Ammon's horn (tissue), 1 donor: Measurements from ENCODE around the gene NABP1.
A peak's percentile ranks its signal among the peaks of the same experiment; 100 is the strongest.

Source experiments
- DNase-seq: peaks from one replicate; pipeline ENCODE4 v3.0.0-alpha.2; 2016; ENCODE audit warnings: low spot score

The NABP1 gene

DNA sequence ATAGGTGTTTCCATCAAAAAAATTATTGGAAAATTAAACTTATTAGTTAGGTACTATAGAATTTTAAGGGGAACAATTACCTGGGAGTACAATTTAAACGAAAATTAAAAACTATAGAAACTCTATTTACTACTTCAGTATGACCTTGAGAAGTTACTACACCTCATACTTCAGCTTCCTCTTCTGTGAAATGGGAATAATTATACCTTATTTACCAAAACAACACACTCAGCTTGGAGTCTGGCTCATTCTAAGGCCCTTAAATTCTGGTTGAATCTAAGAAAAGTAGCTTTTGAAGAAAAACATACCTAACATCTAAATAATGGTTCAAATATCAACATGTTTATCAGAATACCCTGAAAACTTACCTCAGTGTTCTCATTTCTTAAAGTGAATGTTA, 2.7 kb downstream of the NABP1 start:
- DNase-seq = no peak

DNA sequence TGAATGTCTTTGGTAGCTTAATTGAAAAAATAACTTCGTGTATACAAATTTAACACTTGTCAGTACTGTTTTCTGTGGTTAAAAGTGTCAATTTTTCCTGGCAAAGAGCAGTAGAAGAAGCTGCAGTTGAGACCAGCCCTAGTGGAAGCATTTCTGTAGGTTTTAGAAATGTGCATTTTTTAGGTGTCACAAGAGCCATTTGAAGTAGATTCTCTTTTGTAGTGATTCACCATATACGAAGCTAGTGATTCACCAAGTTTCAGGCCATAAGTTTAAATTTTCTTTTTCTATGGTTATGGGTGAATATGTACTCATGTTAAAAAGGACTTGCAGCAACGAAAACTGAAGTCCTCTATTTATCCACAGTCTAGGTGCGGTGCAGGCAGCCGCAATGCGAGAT, 4.2 kb downstream of the NABP1 start:
- no peak for DNase-seq

- no peak for DNase-seq
Measured at GRCh38 chr2:191686066-191686465, 8.1 kb downstream of the NABP1 start.

- DNase-seq = no peak
Measured at GRCh38 chr2:191686729-191687128, 8.8 kb downstream of the NABP1 start.

DNA sequence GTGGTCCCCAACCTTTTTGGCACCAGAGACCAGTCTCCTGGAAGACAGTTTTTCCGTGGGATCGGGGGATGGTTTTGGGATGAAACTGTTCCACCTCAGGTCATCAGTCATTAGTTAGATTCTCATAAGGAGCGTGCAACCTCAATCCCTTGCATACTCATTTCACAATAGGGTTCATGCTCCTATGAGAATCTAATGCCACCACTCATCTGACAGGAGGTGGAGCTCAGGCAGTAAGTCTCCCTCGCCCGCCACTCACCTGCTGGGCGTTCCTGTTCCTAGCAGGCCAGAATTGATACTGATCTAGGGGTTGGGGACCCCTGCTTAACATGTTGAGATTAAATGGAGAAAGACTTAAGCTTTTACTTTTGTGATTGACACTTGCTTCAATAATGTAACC, 9.9 kb downstream of the NABP1 start:
- DNase-seq = no peak

DNA sequence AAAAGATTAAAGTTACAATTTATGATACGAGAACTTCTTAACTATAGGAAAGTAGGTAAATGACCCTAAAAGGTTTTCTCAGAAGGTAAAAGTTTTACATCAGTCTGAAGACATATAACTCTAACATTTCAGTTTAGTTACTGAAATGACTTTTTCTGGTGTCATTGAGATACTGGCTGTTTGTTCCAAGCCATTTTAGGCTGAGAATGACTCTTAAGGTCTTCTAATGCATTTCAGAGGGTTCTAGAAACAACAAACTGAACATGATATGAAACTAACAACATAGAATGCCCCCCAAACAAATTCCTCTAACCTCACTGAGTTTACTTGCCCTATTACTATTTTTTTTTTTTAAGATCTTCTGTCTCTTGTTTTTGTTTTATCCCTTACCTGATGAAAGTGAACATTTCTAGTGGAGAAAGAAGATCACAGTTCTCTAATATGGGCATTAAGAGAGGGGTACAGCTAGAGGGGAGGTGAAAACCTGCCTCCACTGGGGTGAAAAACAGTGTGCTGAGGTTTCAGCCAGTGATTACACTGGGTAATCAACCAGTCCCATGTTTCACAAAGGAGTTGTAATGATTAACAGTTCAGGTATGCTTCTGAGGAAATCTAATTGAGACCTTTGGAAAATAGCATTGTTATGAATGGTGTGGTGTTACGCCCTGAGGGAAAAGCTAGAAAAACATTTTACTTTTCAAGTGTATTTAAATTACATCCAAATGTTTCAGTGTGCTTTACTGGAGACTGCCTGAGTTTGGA, 11.2 kb downstream of the NABP1 start:
- DNase-seq = no peak

DNA sequence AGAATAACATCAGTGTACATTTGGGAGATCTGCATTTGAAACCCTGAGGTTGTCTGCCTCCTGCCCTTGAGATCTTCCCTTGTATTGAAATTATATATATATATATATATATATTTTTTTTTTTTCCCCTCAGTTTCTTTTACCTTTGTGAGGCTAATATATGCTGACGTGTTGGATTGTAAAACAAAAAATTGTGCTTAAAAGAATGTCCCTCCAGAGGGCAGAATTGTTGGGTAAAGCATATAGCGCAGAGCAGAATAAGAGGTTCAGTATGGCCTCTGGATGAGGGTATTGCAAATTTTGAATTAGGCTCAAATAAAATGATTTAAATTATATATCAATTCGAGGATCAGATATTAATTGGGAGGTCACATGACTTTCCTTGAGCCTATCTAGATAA, 12.4 kb downstream of the NABP1 start:
- DNase-seq = no peak

DNA sequence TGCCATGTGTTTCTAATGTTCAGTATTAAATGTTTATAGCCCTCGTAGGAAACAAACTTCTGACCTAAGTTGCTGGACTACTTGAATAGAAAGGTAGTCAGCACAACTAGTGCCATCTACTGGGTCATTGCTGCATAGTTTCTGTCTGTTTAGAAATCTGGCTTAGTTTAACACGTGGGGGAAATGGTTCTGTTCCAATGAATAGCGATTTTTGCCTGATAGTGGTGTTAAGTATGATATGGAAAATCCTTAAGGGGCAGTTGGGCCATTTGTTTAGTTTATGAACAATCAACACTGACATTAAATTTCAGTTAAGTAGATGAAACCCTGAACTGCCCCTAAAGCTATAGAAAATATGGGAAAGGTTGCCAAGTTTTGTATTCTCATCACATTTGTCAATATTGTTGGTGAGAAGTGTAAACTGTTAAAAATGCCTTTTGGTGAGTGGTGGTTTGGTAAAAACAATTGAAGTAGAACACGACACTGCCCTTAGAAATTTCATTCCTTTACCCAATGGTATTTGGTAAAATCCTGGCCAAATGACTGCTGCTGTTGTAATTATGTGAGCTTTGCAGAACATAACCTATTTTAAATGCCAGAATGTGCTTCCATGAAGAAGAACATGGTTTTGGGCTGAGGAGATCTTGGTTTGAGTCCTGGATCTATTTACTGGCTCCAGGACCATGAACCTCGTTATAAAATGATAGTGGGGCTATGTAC, 13.2 kb downstream of the NABP1 start:
- DNase-seq = peak; percentile 83

GRCh38 chr2:191691898-191692297, 14.0 kb downstream of the NABP1 start:
- no peak for DNase-seq

DNA sequence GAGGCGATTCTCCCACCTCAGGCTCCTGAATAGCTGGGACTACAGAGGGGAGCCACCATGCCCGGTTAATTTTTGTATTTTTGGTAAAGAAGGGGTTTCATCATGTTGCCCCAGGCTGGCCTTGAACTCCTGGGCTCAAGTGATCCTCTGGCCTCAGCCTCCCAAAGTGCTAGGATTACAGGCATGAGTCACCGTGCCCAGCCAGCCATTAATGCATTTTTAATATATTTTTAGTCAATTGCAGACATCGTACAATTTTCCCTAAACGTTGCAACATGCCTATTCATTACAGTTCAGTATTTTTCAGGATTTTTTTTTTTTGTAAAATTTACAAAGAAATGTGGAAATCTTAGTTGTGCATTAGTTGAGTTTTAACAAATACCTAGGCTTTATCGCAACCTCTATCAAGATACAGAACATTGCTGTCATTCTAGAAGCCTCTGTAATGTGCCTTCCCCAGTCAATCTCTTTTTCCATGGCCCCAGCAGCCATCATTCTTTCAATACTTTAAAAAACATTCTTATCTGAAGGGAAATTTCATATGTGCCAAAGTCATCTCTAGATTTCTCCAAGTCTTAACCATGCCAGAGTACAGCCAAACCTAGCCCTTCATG, 14.7 kb downstream of the NABP1 start:
- no peak for DNase-seq

DNA sequence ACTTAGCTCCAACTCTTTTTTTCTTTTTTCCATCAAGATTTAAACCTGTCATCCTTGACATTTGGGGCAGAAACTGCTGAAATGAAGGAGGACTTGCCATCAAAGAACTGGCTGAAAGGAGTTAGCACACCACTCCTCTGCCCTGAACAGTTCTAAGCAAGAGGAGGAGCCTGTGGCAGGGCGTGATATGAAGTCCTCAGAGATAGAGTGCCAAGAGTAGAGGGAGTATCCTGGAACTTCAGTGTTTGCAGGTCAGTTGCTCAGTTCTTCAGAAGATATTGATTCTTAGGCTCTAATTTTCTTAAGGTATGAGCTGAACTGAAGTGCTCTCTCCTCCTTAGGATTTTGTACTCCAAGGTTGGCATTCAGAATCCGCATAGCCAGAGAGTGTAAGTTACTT, 15.2 kb downstream of the NABP1 start:
- no peak for DNase-seq

- no peak for DNase-seq
Measured at GRCh38 chr2:191693778-191694177, 15.8 kb downstream of the NABP1 start.

DNA sequence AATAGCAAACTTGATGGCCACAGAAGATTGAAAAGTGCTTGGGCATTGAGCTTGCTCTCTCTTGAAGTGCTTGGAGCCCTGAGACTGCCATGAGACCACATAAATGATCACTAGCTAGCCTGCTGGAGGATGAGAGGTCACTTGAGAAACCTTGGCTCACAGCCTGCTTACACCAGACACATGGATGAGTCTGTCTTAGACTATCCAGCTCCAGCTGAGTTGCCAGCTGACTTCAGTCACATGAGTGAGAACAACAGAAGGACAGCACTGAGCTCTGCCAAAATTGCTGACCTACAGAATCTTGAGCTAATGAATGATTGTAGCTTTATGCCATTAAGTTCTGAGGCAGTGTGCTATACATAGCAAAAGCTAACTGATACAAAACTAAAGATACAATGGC, 18.1 kb downstream of the NABP1 start:
- peak; percentile 47 for DNase-seq

DNA sequence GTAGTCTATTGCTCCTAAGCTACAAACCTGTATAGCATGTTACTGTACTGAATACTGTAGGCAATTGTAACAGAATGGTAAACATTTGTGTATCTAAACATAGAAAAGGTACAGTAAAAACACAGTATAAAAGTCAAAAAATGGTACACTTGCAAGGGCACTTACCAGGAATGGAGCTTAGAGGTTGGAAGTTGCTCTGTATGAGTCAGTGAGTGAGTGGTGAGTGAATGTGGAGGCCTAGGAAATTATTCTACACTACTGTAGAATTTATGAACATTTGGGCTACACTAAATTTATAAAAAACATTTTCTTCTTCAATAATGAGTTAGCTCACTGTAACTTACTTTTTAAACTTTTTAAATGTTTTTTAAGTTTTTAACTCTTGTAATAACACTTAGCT, 19.0 kb downstream of the NABP1 start:
- no peak for DNase-seq

DNA sequence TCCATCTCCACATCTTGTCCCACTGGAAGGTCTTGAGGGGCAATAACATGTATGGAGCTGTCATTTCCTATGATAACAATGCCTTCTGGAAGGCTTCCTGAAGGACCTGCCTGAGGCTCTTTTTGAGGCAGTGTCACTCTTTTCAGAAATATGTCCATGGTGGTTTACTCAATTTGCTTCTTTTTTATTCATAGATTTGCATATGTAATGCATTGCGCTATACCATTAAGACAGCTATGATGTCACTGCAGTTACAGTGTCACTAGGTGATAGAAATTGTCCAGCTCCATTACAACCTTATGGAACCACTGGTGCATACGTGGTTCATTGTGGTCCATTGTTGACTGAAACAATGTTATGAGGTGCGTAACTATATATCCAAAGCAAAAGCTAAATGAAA, 19.9 kb downstream of the NABP1 start:
- no peak for DNase-seq

DNA sequence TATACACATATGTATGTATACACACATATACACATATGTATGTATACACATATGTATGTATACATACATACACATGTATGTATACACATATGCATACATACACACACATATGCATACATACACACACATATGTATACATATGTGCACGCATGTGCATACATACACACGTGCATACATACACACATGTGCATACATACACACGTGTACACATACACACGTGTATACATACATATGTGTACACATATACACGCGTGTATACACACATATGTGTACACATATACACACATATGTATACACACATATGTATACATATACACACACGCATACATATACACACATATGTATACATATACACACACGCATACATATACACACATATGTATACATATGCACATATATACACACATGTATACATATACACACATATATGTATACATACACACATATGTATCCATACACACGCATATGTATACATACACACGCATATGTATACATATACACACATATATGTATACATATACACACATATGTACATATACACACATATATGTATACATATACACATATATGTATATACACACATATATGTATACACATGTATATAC, 21.5 kb downstream of the NABP1 start:
- DNase-seq = no peak

GRCh38 chr2:191701029-191701428, 23.1 kb downstream of the NABP1 start:
- DNase-seq = no peak

- no peak for DNase-seq
Measured at GRCh38 chr2:191701696-191702095, 23.8 kb downstream of the NABP1 start.

- no peak for DNase-seq
Measured at GRCh38 chr2:191703079-191703725, 25.3 kb downstream of the NABP1 start.

DNA sequence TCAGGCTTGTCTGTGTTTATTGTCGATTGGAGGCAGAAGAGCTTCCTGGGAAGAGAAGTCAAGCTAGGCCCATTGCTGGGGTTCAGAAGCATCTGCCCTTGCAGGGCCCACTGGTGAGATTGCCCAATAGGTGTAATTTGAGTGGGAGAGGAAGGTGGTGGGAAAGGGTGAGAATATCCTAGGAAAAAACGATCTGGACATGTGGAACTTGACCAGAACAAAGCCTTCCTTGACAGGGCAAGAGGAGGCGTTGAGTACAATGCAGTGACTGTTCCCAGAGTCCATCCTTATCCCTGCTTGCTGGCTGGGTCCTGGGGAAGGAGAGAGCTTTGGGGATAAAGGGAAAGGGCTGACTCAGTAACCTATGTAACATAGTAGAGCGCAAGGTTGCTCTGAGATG, 27.1 kb downstream of the NABP1 start:
- no peak for DNase-seq

- no peak for DNase-seq
Measured at GRCh38 chr2:191705701-191706100, 27.8 kb downstream of the NABP1 start.

GRCh38 chr2:191706791-191707190, 28.9 kb downstream of the NABP1 start:
- no peak for DNase-seq
